OCI-LY3 (cell line): ENCODE measurements around the gene TRIM37.

Experiments used
- H2AFZ ChIP-seq: fragments of 200-600, 300-600 bp; shearing (Covaris generic); 2 replicates; pipeline ENCODE4 v1.6.0; 2014; ENCODE audit warnings: antibody characterized with exemption, low read depth, low read length
- H3K27ac ChIP-seq: fragments of 200-600, 300-600 bp; sonication (generic); 2 replicates; pipeline ENCODE4 v1.5.1; 2014; ENCODE audit warnings: mild to moderate bottlenecking, low read length, moderate library complexity, mixed read lengths
- H3K27me3 ChIP-seq: fragments of 200-600, 300-600 bp; sonication (generic); 2 replicates; pipeline ENCODE4 v1.6.1; 2014; ENCODE audit warnings: low read depth, low read length, mixed read lengths
- H3K36me3 ChIP-seq: fragments of 200-600, 300-600 bp; sonication (generic); replicated peaks from 2 replicates; pipeline ENCODE3; 2014; ENCODE audit warnings: low read depth, low read length, mixed read lengths
- H3K4me1 ChIP-seq: fragments of 300-600, 200-600 bp; sonication (generic); 2 replicates; pipeline ENCODE4 v1.6.1; 2014; ENCODE audit warnings: low read length, mixed read lengths
- H3K4me2 ChIP-seq: fragments of 200-600, 300-600 bp; sonication (generic); 2 replicates; pipeline ENCODE4 v1.6.1; 2014; ENCODE audit warnings: low read length, mixed read lengths
- H3K4me3 ChIP-seq: fragments of 300-600, 200-600 bp; sonication (generic); 2 replicates; pipeline ENCODE4 v1.5.1; 2014; ENCODE audit warnings: antibody characterized with exemption, mild to moderate bottlenecking, low read length, moderate library complexity
- H3K79me2 ChIP-seq: fragments of 300-600, 200-600 bp; shearing (Covaris generic); 2 replicates; pipeline ENCODE4 v1.6.1; 2014; ENCODE audit warnings: mild to moderate bottlenecking, low read length, mixed read lengths
- H3K9ac ChIP-seq: fragments of 300-600, 200-600 bp; shearing (Covaris generic); 2 replicates; pipeline ENCODE4 v1.6.0; 2014; ENCODE audit warnings: mild to moderate bottlenecking, low read length, moderate library complexity
- H3K9me3 ChIP-seq: fragments of 200-600, 300-600 bp; shearing (Covaris generic); 2 replicates; pipeline ENCODE4 v1.6.1; 2014; ENCODE audit warnings: low read length, mixed read lengths; ENCODE audit not compliant: insufficient read depth
- H4K20me1 ChIP-seq: fragments of 200-600, 300-600 bp; sonication (generic); 2 replicates; pipeline ENCODE4 v1.6.1; 2016; ENCODE audit warnings: low read length, mixed read lengths; ENCODE audit not compliant: insufficient read depth
- CTCF ChIP-seq: fragments of 200-600, 300-600 bp; sonication (generic); IDR thresholded peaks from 2 replicates; pipeline ENCODE4 v1.5.1; 2014; ENCODE audit warnings: antibody characterized with exemption, low read length, low read depth
- EZH2phosphoT487 ChIP-seq: fragments of 200-600 bp; shearing (Covaris generic); IDR thresholded peaks from 2 replicates; pipeline ENCODE4 v1.6.1; 2018; ENCODE audit warnings: antibody characterized with exemption, mixed run types, low read depth

Gene TRIM37

GRCh38 chr17:59027750-59028149, 78.9 kb downstream of the TRIM37 start:
- H2AFZ ChIP-seq: no peak overlapping the region
- H3K4me3 ChIP-seq: no peak overlapping the region
- H3K79me2 ChIP-seq: no peaks in the 10 kb centered on the region
- H3K27me3 ChIP-seq: no peaks in the 10 kb centered on the region
- no peaks in the 10 kb centered on the region for H3K9me3 ChIP-seq
- no peak overlapping the region for H3K4me2 ChIP-seq
- H3K9ac ChIP-seq: no peak overlapping the region
- H3K36me3 ChIP-seq: no peaks in the 10 kb centered on the region
- H4K20me1 ChIP-seq: no peaks in the 10 kb centered on the region
- TF ChIP-seq EZH2phosphoT487 (no peak), CTCF (no peak)
- H3K4me1 ChIP-seq: peaks cover 27% of the 10 kb centered on the region
- H3K27ac ChIP-seq: no peak overlapping the region

DNA sequence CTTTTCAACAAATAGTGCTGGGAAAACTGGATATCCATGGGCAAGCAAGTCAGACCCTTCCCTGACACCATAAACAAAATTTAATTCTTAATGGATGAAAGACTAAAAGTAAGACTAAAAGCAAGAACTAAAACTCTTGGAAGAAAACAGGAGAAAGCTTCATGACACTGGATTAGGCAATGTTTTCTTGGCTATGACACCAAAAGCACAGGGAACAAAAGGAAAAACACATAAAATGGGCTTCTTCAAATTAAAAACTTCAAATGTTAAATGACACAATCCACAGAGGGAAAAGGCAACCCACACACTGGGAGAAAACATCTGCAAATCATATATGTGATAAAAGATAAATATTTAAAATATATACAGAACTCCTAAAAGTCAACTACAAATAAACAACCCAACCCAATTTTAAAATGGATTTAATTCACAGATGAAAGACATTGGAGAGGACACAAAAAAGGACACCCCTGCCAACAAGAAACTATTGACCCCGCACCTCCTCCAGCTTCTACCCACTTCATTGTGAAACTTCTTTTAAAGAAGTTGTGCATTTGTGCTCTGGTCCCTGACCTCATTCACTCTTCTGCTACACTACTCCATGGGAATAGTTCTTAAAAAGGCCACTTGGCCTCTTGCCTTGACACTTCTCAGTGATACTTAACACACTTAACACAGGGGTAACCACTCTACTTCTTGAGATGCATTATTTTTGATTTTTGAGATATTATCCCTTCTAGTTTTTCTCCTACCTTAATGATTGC, 80.3 kb downstream of the TRIM37 start:
- Histone ChIP-seq H3K9me3 (no peaks in the 10 kb centered on the region), H3K9ac (no peak overlapping the region), H3K36me3 (peaks cover 2% of the 10 kb centered on the region), H2AFZ (no peak overlapping the region), H3K79me2 (no peaks in the 10 kb centered on the region), H4K20me1 (no peaks in the 10 kb centered on the region), H3K4me2 (no peak overlapping the region), H3K27me3 (no peaks in the 10 kb centered on the region), H3K27ac (no peak overlapping the region), H3K4me1 (peaks cover 27% of the 10 kb centered on the region), H3K4me3 (no peak overlapping the region)
- TF ChIP-seq CTCF (no peak), EZH2phosphoT487 (no peak)

GRCh38 chr17:59024916-59025315, 81.8 kb downstream of the TRIM37 start:
- Histone ChIP-seq H3K9me3 (no peaks in the 10 kb centered on the region), H3K4me2 (no peak overlapping the region), H3K4me1 (peaks cover 27% of the 10 kb centered on the region), H3K27me3 (no peaks in the 10 kb centered on the region), H3K79me2 (no peaks in the 10 kb centered on the region), H2AFZ (no peak overlapping the region), H3K36me3 (peaks cover 4% of the 10 kb centered on the region), H3K27ac (no peak overlapping the region), H3K9ac (no peak overlapping the region), H4K20me1 (no peaks in the 10 kb centered on the region), H3K4me3 (no peak overlapping the region)
- no peak for TF ChIP-seq CTCF
- TF ChIP-seq EZH2phosphoT487: no peak

DNA sequence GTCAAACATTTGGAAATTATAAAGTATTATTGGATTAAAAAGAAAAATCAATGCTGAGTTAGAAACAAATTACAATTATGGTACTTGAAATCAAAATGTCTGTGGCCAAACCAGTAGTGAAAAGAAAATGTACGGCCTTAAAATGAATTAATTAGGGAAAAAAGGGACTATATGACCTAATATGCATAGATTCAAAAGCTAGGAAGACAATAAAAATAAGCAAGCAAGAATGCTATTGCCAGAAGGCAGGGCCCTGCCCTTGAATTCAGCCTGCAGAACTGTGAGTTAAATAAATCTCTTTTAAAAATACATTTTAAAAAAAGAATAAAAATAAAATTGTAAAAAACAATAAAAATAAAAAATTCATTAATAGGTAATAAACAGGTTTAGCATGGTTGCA, 88.7 kb downstream of the TRIM37 start:
- H3K36me3 ChIP-seq: peaks cover 8% of the 10 kb centered on the region
- no peak overlapping the region for H3K9ac ChIP-seq
- TF ChIP-seq CTCF (no peak), EZH2phosphoT487 (no peak)

More for the DNA sequence above, 88.7 kb downstream of the TRIM37 start:
- Histone ChIP-seq H3K27me3 (no peaks in the 10 kb centered on the region), H3K4me1 (no peaks in the 10 kb centered on the region), H4K20me1 (no peaks in the 10 kb centered on the region), H3K79me2 (no peaks in the 10 kb centered on the region), H3K4me3 (no peak overlapping the region), H3K9me3 (no peaks in the 10 kb centered on the region), H3K27ac (no peak overlapping the region), H3K4me2 (no peak overlapping the region), H2AFZ (no peak overlapping the region)
